NCI-H2196 (cell line): ENCODE results near the gene SYT7.

ENCODE experiments used
- DNase-seq: peaks from one replicate; lab custom pipeline; 2025; ENCODE audit not compliant: unreplicated experiment; lab: John Stamatoyannopoulos, UW

The SYT7 gene

GRCh38 chr11:61503135-61503770, 77.6 kb downstream of the SYT7 start:
- no peak for DNase-seq

GRCh38 chr11:61502522-61502921, 78.4 kb downstream of the SYT7 start:
- no peak for DNase-seq

- no peak for DNase-seq
Measured at GRCh38 chr11:61499816-61500491, 80.9 kb downstream of the SYT7 start.

GRCh38 chr11:61498767-61499341, 82.0 kb downstream of the SYT7 start:
- no peak for DNase-seq

- no peak for DNase-seq
Measured at GRCh38 chr11:61497876-61498275, 83.0 kb downstream of the SYT7 start.

GRCh38 chr11:61497473-61497872, 83.4 kb downstream of the SYT7 start:
- no peak for DNase-seq

- DNase-seq, result no peak
Measured at GRCh38 chr11:61496602-61497400, 84.1 kb downstream of the SYT7 start.

GRCh38 chr11:61495801-61496601, 84.9 kb downstream of the SYT7 start:
- no peak for DNase-seq

GRCh38 chr11:61494381-61494961, 86.4 kb downstream of the SYT7 start:
- no peak for DNase-seq

GRCh38 chr11:61491736-61492395, 89.0 kb downstream of the SYT7 start:
- no peak for DNase-seq

- peak; percentile 49 for DNase-seq
Measured at GRCh38 chr11:61489833-61490721, 90.8 kb downstream of the SYT7 start.

- DNase-seq, result peak; percentile 78
Measured at GRCh38 chr11:61488651-61489291, 92.1 kb downstream of the SYT7 start.

GRCh38 chr11:61487342-61488025, 93.4 kb downstream of the SYT7 start:
- DNase-seq, result no peak

- no peak for DNase-seq
Measured at GRCh38 chr11:61486779-61487178, 94.1 kb downstream of the SYT7 start.

- no peak for DNase-seq
Measured at GRCh38 chr11:61486011-61486620, 94.8 kb downstream of the SYT7 start.

- DNase-seq, result no peak
Measured at GRCh38 chr11:61485080-61485479, 95.8 kb downstream of the SYT7 start.

- DNase-seq, result no peak
Measured at GRCh38 chr11:61484541-61484940, 96.3 kb downstream of the SYT7 start.
